Measurements from ENCODE around the gene TUBA1C. TPM values are rescaled to one million over a fixed set of nuclear protein-coding genes. Genes with fewer than 3 reads are reported as not detected.
A peak's percentile ranks its signal among the peaks of the same experiment; 100 is the strongest.

Gene TUBA1C
- total and polyA plus RNA-seq, 9 of the 15 experiments (the other 6 are each of a cell fraction or from before 2014, with no cell fraction given), result 755 to 3,012 (median 914) TPM

DNA sequence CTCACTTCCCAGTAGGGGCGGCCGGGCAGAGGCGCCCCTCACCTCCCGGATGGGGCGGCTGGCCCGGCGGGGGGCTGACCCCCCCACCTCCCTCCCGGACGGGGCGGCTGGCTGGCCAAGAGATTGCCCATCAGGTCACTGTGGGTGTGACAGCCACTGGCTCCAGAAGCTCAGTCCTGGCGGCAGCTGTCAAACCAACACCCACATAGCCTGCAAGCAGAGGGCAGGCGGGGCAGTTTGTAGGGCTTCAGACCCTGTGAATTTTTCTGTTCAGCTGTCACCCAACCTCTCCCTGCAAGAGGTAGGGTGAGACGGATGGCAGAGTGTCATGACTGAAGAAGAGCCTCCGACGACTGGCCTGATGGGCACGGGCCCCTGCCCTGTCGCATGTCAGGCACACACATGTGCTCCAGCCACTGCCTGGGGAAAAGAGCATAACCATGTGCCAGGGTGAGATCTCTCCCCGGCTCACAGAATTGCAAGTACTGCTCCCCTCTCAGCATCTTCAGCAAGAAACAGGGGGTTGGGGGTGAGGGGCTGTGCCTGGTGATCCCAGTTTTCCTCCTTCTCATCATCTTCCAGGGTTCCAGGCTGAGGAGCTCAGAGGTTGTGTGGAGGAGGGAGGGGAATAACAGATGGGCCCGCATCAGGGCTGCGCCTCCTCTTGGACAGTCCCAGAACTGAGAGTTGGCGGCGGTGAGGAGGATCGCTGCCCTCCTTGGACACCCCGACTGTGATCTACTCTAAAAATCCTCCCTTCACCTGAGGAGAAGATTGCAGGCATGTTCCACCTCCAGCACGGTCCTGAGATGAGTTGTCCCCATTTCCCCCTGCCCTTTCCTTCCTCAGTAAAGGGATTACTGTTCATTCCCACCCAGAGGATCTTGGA is 18.9 kb downstream of the TUBA1C start (continued):
- TF ChIP-seq ZBTB5 (IDR thresholded peaks at IDR 0.05) (no peak), RAD21 (CRISPR knock-in tag; conservative IDR thresholded peaks at IDR 0.05 in 1 of 2, IDR thresholded peaks at IDR 0.05 in 1 of 2) (0 out of 4 replicates have a peak, but pooled peaks of 1 of the 2 experiments have one; percentile 14), NFYB (IDR thresholded peaks at IDR 0.05; ENCODE audit: extremely low read depth, insufficient read length) (no peak), SPI1 (IDR thresholded peaks at IDR 0.05; ENCODE audit: borderline replicate concordance, low read depth, low read length) (no peak), NFRKB (IDR thresholded peaks at IDR 0.05; ENCODE audit: low read depth) (no peak), RNF2 (IDR thresholded peaks at IDR 0.05) (no peak), WHSC1 (IDR thresholded peaks at IDR 0.05; ENCODE audit: low read length) (no peak), TAF9B (IDR thresholded peaks at IDR 0.05; ENCODE audit: partially characterized antibody) (no peak), BCLAF1 (IDR thresholded peaks at IDR 0.05; ENCODE audit: borderline replicate concordance in 1 of 2, control insufficient read depth in 1 of 2, low read depth in 2 of 2, low read length in 1 of 2) (no peak), HDAC2 (IDR thresholded peaks at IDR 0.05) (no peak), E2F8 (IDR thresholded peaks at IDR 0.05; ENCODE audit: low read depth, partially characterized antibody) (no peak), CTBP1 (IDR thresholded peaks at IDR 0.05; ENCODE audit: borderline replicate concordance) (no peak)
- TF ChIP-seq, protein P1, sequence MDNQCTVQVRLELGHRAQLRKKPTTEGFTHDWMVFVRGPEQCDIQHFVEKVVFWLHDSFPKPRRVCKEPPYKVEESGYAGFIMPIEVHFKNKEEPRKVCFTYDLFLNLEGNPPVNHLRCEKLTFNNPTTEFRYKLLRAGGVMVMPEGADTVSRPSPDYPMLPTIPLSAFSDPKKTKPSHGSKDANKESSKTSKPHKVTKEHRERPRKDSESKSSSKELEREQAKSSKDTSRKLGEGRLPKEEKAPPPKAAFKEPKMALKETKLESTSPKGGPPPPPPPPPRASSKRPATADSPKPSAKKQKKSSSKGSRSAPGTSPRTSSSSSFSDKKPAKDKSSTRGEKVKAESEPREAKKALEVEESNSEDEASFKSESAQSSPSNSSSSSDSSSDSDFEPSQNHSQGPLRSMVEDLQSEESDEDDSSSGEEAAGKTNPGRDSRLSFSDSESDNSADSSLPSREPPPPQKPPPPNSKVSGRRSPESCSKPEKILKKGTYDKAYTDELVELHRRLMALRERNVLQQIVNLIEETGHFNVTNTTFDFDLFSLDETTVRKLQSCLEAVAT (IDR thresholded peaks at IDR 0.05), result no peak
- TF ChIP-seq, protein P2, sequence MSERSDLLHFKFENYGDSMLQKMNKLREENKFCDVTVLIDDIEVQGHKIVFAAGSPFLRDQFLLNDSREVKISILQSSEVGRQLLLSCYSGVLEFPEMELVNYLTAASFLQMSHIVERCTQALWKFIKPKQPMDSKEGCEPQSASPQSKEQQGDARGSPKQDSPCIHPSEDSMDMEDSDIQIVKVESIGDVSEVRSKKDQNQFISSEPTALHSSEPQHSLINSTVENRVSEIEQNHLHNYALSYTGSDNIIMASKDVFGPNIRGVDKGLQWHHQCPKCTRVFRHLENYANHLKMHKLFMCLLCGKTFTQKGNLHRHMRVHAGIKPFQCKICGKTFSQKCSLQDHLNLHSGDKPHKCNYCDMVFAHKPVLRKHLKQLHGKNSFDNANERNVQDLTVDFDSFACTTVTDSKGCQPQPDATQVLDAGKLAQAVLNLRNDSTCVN (CRISPR knock-in tag; IDR thresholded peaks at IDR 0.05), result no peak

Measured in K562 (cell line).